Parathyroid adenoma (tissue), 2 donors: ENCODE results near the gene GPANK1.

Source experiments
- H2AFZ ChIP-seq: fragments of 300-600 bp; sonication (generic); one replicate; pipeline ENCODE4 v1.7.0; 2017; ENCODE audit warnings: antibody characterized with exemption, mild to moderate bottlenecking
- H3K27ac ChIP-seq: fragments of 300-600 bp; sonication (generic); one replicate; pipeline ENCODE4 v1.7.0; 2017
- H3K27me3 ChIP-seq: fragments of 300-600 bp; sonication (generic); one replicate; pipeline ENCODE4 v1.7.0; 2017; ENCODE audit warnings: low read length; ENCODE audit not compliant: control insufficient read depth, insufficient read depth
- H3K36me3 ChIP-seq: fragments of 300-600 bp; sonication (generic); one replicate; pipeline ENCODE4 v1.7.0; 2017; ENCODE audit warnings: low read length; ENCODE audit not compliant: control insufficient read depth, insufficient read depth
- H3K4me1 ChIP-seq: fragments of 300-600 bp; sonication (generic); one replicate; pipeline ENCODE4 v1.7.0; 2017; ENCODE audit warnings: control low read depth
- H3K4me2 ChIP-seq: fragments of 300-600 bp; sonication (generic); one replicate; pipeline ENCODE4 v1.7.0; 2017; ENCODE audit warnings: low read length
- H3K4me3 ChIP-seq: fragments of 300-600 bp; sonication (generic); one replicate; pipeline ENCODE4 v1.7.0; 2017; ENCODE audit warnings: low read depth, low read length
- H3K79me2 ChIP-seq: fragments of 300-600 bp; sonication (generic); one replicate; pipeline ENCODE4 v1.7.0; 2017; ENCODE audit warnings: control low read depth
- H3K9ac ChIP-seq: fragments of 300-600 bp; sonication (generic); one replicate; pipeline ENCODE4 v1.7.0; 2017; ENCODE audit warnings: mild to moderate bottlenecking
- H3K9me3 ChIP-seq: fragments of 300-600 bp; sonication (generic); one replicate; pipeline ENCODE4 v1.7.0; 2017; ENCODE audit warnings: low read length; ENCODE audit not compliant: control insufficient read depth
- TF ChIP-seq, protein P1 (sequence below): fragments of 300-600 bp; sonication (generic); IDR thresholded peaks from one replicate; pipeline ENCODE4 v1.7.0; 2017; ENCODE audit warnings: antibody characterized with exemption, mild to moderate bottlenecking
- donor health status: primary hyperparathyroidism.

The GPANK1 gene

GRCh38 chr6:31621991-31622390 is 42.8 kb downstream of the GPANK1 start:
- Histone ChIP-seq H3K27ac (peak overlapping the region; percentile 94), H3K9me3 (no peaks in the 10 kb centered on the region), H3K4me3 (peak overlapping the region; percentile 88), H2AFZ (no peak overlapping the region), H3K4me1 (peaks cover 12% of the 10 kb centered on the region), H3K4me2 (peak overlapping the region; percentile 88), H3K9ac (no peak overlapping the region), H3K27me3 (no peaks in the 10 kb centered on the region), H3K36me3 (no peaks in the 10 kb centered on the region), H3K79me2 (peaks cover 17% of the 10 kb centered on the region)
- TF ChIP-seq, protein P1, sequence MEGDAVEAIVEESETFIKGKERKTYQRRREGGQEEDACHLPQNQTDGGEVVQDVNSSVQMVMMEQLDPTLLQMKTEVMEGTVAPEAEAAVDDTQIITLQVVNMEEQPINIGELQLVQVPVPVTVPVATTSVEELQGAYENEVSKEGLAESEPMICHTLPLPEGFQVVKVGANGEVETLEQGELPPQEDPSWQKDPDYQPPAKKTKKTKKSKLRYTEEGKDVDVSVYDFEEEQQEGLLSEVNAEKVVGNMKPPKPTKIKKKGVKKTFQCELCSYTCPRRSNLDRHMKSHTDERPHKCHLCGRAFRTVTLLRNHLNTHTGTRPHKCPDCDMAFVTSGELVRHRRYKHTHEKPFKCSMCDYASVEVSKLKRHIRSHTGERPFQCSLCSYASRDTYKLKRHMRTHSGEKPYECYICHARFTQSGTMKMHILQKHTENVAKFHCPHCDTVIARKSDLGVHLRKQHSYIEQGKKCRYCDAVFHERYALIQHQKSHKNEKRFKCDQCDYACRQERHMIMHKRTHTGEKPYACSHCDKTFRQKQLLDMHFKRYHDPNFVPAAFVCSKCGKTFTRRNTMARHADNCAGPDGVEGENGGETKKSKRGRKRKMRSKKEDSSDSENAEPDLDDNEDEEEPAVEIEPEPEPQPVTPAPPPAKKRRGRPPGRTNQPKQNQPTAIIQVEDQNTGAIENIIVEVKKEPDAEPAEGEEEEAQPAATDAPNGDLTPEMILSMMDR: no peak

DNA sequence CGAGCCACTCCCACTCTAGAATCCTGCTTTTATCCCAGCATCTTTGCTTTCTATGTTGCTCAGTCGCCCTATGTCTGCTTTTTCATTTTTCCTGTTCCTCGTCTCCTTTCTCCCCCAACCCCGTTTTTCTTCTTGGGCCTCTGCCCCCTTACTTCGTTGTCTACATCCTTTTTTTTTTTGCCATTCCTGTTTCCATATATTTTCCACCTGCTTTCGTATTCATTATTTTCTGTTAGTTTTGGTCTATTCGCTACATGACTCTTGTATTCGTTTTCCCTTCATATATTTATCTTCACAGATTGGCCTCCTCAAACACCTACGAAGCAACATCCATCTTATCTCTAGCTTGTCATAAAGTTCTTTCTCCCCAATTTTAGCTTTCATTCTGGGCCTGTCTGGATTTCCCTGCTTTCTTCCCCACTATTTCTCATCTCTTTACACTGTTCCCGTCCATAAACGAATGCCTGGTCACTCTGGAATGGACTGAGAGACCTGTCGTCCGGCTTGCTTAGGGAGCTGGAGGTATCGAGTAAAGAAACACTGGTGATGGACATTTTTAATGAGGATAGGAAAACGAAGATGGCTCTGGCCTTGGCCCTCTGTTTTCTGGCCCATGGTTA is 43.4 kb downstream of the GPANK1 start:
- Histone ChIP-seq H3K27ac (peak overlapping the region; percentile 94), H3K4me3 (peak overlapping the region; percentile 88), H3K4me2 (peak overlapping the region; percentile 88), H2AFZ (peak overlapping the region; percentile 79), H3K27me3 (no peaks in the 10 kb centered on the region), H3K36me3 (no peaks in the 10 kb centered on the region), H3K4me1 (peaks cover 12% of the 10 kb centered on the region), H3K79me2 (peaks cover 15% of the 10 kb centered on the region), H3K9ac (peak overlapping the region; percentile 79), H3K9me3 (no peaks in the 10 kb centered on the region)
- TF ChIP-seq, protein P1: no peak

GRCh38 chr6:31620586-31621319 is 44.0 kb downstream of the GPANK1 start, which contains the start of gene PRRC2A:
Gene PRRC2A (plus strand): TSS chr6:31620715. CDS start chr6:31622790, 2,075 bp downstream.
- Histone ChIP-seq H3K36me3 (no peaks in the 10 kb centered on the region), H3K9ac (peak within 1 kb of the TSS; percentile 79), H2AFZ (peak within 1 kb of the TSS; percentile 79), H3K4me2 (peak within 1 kb of the TSS; percentile 88), H3K4me3 (peak within 1 kb of the TSS; percentile 88), H3K79me2 (peaks cover 15% of the 10 kb centered on the region), H3K27ac (peak within 1 kb of the TSS; percentile 94), H3K9me3 (no peaks in the 10 kb centered on the region), H3K27me3 (no peaks in the 10 kb centered on the region), H3K4me1 (peaks cover 12% of the 10 kb centered on the region)
- TF ChIP-seq, protein P1: no peak

- Histone ChIP-seq H2AFZ (peak overlapping the region; percentile 79), H3K27me3 (no peaks in the 10 kb centered on the region), H3K4me2 (peak overlapping the region; percentile 88), H3K4me3 (peak overlapping the region; percentile 88), H3K79me2 (peaks cover 12% of the 10 kb centered on the region), H3K36me3 (no peaks in the 10 kb centered on the region), H3K9me3 (no peaks in the 10 kb centered on the region), H3K4me1 (peaks cover 14% of the 10 kb centered on the region), H3K9ac (no peak overlapping the region), H3K27ac (peak overlapping the region; percentile 94)
- TF ChIP-seq, protein P1: no peak
Measured at GRCh38 chr6:31619805-31620585, 44.8 kb downstream of the GPANK1 start.
